ENCODE measurements around the gene EDC4. TPM values are rescaled to one million over a fixed set of nuclear protein-coding genes. Genes with fewer than 3 reads are reported as not detected.
"Not testable (repeated sequence)": the region's sequence is repeated elsewhere in the genome, so short reads cannot be mapped to it uniquely, and the experiment has no call there.

EDC4 gene
- polyA plus RNA-seq, 10 donors: 85.2 to 115 (median 100) TPM

DNA sequence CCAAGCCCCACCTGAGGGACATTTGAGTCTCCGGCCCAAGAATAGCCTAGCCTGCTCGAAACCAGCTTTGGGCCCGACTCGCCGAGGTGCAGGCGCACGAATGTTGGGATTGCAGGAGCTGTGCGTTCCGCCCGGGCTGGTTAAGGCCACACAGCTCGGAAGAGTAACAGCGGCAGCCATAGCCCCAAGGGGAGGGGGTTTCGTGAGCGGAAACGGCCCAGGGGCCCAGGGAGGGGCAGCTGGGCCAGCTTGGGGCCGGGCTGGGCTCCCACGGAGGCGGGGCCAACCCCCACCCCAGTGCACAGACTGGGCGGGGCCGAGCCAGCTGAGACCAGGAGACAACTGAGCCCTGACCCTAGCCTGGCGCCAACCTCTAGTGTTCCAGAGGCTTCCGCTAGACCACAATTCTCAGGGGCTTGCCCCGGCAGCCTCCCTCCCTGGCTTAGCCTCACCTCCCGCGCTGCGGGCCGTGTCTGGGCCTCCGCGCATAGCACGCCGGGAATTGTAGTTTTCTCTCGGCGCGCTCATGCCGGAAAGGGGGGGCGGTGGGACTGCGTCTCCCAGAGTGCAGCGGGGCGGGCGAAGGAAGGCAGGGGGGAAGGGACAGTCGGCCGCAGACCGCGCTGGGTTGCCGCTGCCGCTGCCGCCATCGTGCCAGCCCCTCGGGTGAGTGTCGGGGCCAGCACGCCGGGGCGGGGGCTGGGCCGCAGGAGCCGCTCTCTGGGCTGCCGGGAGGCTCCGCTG lies 26.4 kb upstream of the EDC4 start, which contains the start of gene NUTF2:
Gene NUTF2 (plus strand): TSS at position 614 of the 744 bp plus-strand sequence. CDS start 18,198 bp downstream, outside the sequence.
- peak; percentile 97 to 99 (median 97) for DNase-seq

DNA sequence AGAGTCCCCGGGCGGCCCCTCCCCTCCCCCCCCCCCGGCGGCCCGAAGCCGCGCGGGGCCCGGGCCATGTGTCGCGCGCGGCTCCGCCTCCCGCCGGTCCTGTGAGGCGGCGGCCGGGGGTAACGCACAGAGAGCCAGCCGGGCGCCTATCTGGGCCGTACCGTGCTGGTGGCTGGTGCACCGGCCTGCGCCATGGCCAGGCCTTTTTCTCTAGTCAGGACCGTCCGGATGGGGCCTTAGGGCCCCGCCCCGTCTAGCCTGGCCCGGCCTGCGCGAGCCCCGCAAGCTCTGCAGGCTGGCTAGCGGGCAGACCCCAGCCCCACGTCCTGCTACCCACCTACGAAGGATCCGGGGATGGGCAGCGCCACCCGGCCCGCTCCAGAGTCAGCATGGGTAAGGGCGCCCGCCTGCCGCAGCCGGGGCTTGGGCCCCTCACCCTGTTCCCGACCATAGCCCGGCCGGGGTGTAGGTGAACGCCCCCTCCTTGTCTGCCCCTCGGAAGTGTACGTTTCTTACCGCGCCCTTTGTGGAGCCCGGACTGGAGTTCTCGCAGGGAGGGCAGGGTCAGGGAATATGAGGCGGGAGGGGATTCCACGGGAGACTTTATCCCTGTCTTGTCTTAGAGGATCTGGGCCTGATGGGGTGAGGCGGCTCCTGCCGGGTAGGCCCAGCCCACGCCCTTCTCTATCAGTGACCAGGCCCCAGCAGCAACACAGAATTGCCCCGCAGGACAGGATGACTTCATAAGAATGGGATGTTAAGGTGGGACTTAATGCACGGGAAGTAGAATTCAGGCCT lies 25.6 kb upstream of the EDC4 start, which contains the start of gene CENPT:
Gene CENPT (minus strand): TSS at position 630 of the 798 bp plus-strand sequence. CDS start 13,834 bp downstream, outside the sequence.
- no peak for DNase-seq

DNA sequence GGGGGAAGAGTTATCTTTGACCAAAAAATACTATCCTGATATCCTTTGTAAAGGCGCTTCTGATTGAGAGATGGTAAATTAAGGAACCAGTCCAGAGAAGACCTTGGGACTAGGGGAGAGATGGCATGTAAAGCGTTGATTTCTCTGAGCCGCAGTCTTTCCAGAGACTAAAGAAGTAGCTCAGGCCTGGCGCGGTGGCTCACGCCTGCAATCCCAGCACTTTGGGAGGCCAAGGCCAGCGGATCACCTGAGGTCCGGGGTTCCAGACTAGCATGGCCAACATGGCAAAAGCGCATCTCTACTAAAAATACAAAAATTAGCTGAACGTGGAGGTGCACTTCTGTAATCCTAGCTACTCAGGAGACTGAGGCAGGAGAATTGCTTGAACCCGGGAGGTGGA lies 24.7 kb upstream of the EDC4 start:
- no peak for DNase-seq

DNA sequence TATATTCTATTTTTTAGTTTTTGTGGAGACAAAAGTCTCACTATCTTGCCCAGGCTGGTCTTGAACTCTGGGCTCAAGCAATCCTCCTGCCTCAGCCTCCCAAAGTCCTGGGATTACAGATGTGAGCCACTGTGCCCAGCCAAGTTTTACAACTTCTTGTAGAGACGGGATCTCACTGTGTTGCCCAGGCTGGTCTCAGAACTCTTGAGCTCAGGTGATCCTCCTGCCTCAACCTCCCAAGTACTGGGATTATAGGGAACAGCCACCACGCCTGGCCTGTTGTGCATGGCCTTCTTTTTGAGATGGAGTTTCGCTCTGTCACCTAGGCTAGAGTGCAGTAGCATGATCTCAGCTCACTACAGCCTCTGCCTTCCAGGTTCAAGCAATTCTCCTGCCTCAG lies 19.2 kb upstream of the EDC4 start:
- DNase-seq: no peak

DNA sequence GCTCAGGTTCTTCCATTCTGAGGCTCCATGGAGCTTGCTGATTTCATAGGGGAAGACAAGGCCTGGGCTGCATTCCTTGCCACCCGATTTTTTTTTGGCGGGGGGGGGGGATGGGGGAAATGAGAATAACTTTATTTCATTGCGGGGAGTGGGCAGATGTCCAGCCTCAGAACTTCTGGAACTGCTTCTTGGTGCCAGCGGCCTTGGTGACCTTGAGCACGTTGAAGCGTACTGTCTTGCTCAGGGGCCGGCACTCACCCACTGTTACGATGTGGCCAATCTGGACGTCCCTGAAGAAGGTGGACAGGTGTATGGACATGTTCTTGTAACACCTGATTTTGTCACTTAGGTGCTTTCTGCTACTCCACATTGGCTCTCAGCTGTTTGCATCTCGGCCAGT lies 17.1 kb upstream of the EDC4 start:
- no peak for DNase-seq

DNA sequence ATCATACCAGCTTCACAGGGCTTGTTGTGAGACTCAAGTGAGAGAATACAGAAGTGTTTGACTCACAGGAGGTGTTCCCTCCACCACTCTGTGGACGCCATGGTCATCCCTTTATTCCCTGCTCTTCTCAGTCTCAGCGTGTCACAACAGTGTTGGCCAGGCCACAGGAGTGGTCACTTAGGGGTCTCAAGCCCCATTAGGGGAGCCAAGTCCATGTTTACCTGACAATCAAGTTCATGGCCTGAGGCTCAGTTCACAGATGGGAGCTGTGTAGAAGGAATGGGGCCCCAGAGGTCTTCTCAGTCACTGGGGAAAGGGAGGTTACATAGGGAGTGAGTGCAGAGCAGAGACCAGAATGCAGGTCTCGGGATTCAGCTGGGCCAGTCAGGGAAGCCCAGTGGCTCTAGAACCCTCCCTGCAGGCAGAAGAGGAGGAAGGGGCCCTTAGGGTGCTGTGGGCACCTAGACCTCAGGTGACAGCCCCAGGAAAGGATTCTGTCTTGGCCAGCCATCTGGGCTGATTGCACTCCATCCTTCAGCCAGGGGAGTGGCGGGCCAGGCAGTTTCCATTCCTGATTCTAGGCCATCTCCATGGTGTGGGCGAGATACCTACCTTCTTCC lies 15.8 kb upstream of the EDC4 start:
- no peak for DNase-seq

DNA sequence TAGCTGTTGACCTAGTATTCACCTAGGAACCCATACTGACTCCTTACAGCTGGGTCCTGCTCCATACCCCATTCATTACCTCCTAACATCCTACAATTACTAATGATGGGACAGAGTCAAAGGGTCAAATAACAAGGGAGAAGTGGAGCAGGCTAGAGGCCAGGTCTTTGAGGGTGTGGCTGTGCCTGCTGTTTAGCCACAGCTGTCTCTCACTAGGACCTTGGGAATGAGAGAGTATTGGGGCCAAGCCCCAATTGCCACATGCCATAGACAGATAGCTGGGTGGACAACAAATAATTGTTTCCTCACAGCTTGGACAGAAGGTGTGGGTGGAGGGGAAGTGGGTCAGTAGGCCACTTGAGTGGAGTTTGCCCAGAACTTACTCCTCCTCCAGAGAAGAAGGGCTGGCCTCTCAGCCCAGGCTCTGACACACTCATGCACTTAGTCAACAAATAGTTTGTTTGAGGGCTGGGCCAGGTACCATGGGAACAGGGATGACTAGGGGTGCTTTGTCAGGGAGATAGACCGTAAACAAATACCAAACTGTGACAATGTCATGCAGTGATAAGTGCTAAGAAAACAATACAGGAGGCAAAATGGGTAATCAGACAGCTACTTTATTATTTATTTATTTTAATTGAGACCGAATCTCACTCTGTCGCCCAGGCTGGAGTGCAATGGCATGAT lies 15.2 kb upstream of the EDC4 start:
- peak; percentile 47 to 65 (median 62) for DNase-seq

DNA sequence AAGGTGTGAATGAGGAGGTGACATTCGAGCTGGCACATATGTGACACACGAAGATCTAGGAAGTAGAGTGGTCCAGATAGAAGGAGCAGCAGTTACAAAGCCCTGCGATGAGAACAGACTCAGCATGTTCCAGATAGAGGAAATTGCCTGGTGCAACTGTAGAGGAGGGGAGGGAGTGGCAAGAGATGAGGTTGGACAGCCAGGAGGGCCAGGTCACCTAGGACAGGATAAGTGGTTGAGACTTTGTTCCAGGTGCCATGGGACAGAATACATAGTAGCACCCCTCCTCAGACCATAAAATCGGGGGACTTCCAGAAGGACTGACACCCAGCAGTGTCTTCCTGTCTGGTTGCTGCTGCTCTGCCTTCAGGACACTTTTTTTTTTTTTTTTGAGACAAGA lies 14.4 kb upstream of the EDC4 start:
- DNase-seq: no peak

DNA sequence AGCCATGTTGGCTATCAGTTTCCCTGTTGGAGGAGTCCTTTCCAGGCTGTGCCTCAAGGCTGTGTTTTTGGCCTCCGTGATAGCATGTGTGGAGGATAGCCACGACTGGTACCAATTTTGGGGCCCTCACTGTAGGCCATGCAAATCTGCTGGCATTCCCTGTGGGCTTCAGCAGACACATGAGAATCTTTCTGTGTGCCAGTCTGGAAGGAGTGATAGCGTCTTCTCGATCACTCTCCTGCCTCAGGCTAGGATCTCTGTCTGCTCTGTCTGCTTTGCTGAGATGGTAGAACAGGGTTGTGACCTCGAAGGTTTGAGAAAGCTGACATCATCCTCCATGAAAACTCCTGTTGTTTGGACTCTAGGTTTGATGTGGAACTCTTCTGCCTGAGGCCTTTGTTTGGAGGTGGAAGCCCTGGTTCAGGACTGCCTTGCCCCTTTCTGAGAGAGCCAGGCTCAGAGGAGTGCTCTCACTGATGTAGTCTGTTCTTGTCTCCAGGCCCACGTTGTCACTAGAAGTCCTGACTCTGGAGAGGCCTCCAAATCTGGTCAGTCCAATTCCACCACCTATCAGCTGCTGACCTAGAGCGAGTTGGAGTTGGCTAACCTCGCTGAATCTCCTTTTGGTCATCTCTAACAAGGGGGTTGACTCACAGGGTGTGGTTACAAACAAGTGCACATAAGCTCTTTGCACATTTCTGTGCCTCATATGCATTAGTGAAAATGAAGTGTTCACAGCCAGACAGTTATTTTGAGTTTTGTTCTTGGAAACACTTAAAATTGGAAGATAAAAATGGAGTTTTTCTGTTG lies 12.1 kb upstream of the EDC4 start:
- no peak for DNase-seq

DNA sequence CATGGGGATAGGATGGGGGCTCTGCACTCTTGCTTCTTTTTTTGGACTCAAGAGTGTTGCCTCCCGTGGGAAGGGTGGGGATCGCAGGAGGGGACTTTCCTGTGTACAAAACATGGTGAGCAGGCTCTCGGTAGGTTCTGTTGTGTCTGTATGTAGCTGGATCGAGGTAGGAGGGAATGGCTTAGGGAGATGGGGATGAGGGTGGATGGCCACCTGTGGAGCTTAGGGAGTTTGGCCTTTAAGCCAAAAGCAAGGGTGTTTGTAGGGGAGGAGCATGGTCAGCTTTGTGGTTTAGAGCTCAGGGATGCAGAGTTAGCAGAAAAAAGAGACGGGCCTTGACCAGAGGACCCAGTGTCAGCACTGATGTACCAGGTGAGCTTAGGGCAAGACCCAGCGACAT lies 11.0 kb upstream of the EDC4 start:
- no peak for DNase-seq

DNA sequence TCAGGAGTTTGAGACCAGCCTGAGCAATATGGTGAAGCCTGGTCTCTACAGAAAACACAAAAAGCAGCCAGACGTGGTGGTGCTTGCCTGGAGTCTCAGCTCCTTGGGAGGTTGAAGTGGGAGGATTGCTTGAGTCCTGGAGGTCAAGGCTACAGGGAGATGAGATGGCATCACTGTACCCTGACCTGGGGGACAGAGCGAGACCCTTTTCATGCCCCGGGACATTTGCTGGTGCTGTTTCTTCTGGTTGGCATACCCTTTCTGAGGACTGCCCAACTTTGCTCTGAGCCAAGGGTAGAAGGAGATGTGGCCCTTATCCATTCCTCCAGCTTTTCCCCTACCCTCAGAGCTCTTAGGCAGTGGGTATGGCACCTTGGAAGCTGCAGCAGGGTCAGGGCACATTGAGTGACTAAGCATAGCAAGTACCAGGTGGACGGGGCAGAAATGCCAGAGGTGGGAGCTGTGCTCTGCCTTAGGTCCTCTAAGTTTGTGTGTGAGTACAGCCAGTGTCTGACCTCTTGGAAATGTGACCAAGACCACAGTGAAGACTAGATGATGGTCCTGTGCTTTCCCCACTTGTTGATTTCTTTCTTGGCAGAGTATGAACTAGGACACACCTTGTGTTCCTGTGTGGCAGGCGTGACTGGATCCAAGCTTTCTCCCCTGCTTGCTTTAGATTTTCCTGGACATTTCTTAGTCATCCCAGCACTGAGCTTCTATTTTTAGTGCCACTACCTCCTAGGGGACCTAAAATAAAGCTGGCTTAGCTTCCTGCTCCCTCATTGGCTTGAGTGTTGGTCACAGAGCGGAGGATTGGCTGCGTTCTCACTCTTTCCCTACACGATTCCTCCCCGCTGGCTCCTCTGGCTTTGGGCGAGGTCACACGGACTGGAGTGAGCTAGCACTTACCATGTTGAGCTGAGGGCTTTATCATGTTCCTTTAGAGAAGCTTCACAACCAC lies 9.9 kb upstream of the EDC4 start:
- DNase-seq: peak; percentile 67 to 81 (median 78)

DNA sequence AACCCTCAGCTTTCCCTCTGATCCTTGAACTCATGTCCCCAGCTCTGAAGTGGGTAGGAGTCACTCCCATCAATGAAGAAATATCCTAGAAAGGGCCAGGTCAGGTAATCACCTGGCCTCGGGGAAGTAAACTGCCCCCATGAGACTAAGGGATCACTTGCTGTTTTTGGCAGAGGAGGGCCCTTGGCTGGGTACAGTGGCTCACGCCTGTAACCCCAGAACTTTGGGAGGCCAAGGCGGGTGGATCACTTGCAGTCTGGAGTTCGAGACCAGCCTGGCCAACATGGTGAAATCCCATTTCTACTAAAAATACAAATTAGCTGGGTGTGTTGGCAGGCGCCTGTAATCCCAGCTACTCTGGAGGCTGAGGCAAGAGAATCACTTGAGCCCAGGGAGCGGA lies 8.8 kb upstream of the EDC4 start:
- DNase-seq: not testable (repeated sequence)

DNA sequence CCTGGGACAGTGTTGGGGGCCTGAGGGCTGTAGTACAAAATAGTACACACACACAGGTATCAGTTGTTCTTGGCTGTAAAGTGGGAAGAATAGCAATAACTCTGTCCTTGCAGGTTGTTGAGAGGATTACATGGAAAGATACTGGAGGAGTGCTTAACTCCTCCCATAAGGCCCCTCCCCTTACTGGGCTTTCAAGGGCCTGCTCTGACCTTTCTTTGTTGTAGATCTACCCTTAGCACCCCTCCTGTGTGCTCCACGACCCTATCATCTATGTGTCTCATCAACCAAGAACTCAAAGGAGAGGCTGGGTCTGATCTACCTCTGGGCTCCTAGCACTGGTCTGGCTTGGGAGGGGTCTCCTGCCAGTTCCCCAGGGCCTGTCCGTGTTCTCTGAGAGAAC lies 8.3 kb upstream of the EDC4 start:
- no peak for DNase-seq

DNA sequence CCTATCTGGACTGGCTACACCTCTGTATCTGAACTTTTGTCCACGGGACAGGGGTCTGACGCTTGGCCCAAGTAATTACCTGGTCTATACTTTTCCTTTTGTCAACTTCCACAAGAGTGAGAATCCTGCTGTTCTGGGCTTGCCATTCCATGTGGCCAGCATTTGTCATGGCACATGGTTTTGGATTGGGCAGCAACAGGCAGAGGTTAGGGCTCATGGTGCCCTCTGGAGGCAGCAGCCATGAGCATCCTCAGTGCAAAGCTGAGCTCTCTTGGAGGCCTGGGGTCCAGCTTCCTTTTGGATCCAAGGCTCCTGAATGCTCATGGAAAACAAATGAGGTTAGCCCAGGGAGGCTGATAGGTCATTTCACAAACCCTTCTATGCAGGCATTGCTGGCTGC lies 7.5 kb upstream of the EDC4 start:
- no peak for DNase-seq

DNA sequence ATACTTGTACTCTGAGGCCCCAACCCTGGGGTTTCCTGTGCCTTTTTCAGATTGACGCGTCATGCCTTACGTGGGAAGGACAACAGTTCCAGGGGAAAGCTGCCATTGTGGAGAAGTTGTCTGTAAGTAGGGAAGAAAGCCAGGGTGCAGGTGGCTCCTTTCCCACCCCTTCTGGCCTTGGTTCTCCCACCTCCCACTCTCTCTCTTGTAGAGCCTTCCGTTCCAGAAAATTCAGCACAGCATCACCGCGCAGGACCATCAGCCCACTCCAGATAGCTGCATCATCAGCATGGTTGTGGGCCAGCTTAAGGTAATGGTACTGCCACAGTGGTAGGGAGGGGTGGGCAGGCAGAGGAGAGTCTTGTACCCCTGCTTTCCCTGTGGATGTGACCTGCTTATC lies 4.6 kb upstream of the EDC4 start:
- DNase-seq: no peak

DNA sequence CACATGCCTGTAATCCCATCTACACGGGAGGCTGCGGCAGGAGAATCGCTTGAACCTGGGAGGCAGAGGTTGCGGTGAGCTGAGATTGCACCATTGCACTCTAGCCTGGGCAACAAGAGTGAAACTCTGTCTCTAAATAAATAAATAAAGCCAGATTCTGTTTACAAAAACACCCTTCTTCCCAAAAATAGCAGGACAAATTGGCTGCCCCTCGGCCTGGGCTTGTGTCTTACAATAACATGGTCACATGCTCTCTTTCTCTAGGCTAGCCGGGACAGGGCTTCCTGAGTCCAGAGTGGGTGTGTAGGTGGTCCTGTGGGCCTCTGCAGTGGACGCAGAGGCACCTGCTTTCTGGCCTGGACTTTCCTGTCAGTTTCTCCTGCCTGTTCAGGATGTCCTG lies 3.2 kb upstream of the EDC4 start:
- no peak for DNase-seq

DNA sequence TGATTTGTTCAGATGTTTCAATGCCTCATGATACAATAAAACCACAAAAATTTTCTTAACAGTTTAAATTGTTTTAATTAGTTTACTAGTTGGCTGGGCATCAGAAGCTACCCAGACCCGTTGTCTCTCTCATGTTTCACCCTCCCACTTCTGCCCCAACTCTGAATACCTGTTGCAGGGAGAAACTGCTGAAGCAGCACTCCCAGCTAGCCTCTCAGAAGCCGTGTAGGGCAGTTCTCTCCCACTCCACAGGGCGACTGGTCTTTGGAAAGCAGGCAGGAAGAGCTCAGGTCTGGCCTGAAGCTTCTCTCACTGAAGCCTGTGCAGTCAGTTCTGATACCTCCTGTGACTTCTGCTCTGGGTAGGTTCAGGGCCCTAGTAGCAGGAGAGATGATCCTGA lies 1.6 kb upstream of the EDC4 start:
- no peak for DNase-seq

DNA sequence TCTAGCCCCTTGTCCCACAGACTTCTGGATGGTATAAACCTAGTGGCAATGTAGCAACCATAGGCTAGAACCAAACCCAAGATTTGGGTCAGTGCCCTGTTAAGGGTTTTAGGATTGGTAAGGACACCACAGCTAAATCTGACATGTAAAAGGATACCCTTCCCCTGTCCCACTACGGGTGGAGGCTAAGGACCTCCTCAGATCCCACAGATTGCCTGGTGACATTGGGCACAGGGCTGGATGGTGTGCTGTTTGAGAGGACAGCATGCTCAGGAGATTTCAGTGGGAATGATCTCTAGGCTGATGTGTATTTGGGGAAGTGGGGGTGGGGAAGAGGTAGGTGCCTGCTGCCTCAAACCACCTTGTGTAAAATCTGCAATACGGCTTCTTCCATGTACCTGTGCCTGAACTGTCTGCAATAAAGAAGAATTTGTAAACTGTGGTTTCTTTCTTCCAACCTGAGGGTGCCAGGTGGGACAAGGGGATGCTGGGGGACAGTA lies 671 bp upstream of the EDC4 start:
- DNase-seq: no peak

All from muscle of back (tissue), 11 donors.